ENCODE results near the gene ARHGAP1.

GRCh38 chr11:46695345-46696211 is 4.8 kb downstream of the ARHGAP1 start:
- TF ChIP-seq EZH2 (IDR thresholded peaks at IDR 0.05; ENCODE audit: insufficient read depth, poor library complexity, severe bottlenecking) (no peak), EZH2phosphoT487 (IDR thresholded peaks at IDR 0.05; ENCODE audit: insufficient read depth, low read depth) (no peak)

Measured in GM23248 (cell line).